22Rv1 (cell line): ENCODE measurements around the gene DNAJC13.

ENCODE experiments used
- CTCF ChIP-seq: fragments of 450-650 bp; IDR thresholded peaks from 2 replicates; pipeline ENCODE4 v1.5.1; 2017; ENCODE audit warnings: mild to moderate bottlenecking
- ZFX ChIP-seq: fragments of 450-650 bp; IDR thresholded peaks from 2 replicates; pipeline ENCODE4 v1.6.1; 2017; ENCODE audit warnings: antibody characterized with exemption, borderline replicate concordance

DNA sequence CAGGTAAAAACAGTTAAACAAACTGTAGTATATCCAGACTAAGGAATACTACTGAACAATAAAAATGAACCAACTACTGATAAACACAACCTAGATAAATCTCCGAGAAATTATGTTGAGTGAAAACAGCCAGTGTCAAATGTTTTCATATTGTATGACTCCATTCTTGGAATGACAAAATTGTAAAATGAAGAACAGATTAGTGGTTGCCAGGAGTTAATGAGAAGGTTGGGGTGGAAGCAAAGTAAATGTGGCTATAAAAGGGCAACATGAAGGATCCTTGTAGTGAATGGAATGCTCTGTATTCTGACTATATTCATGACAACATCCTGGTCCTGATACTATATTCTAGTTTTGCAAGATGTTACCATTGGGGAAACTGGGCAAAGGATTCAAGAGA is 152.3 kb downstream of the DNAJC13 start:
- TF ChIP-seq CTCF (no peak), ZFX (no peak)
